Panc1 (cell line): ENCODE data around the gene ANKRD30A. TPM values are rescaled to one million over a fixed set of nuclear protein-coding genes. Genes with fewer than 3 reads are reported as not detected.

Experiments
- ATAC-seq: fragments of 200-7000 bp; cut with Tn5 transposase; 2 replicates; pipeline ENCODE4 v1.9.1; 2020; ENCODE audit warnings: mild to moderate bottlenecking, moderate library complexity
- BruUV-seq: library from RNA; stranded (reverse); fragments of 400-500 nt; replicated peaks from 2 replicates; lab custom pipeline; 2021; lab: Mats Ljungman, UMichigan
- CTCF ChIA-PET: fragments of 300-600 bp; sonication (Branson Sonifier 250); formaldehyde crosslinking; loops from one replicate; lab custom pipeline; 2022; ENCODE audit warnings: antibody characterized with exemption; lab: Charles Lee
- POLR2A ChIA-PET: fragments of 300-600 bp; sonication (Branson Sonifier 250); formaldehyde crosslinking; loops from one replicate; lab custom pipeline; 2022; ENCODE audit warnings: antibody characterized with exemption; lab: Charles Lee
- DNase-seq: peaks from one replicate; pipeline ENCODE4 v3.0.0-alpha.2; 2010; ENCODE audit warnings: low read depth, low spot score
- H3K27ac ChIP-seq: 2 replicates; pipeline ENCODE4 v1.5.1; 2011; ENCODE audit warnings: mild to moderate bottlenecking, low read length, inconsistent platforms
- H3K27me3 ChIP-seq: fragments of 200-500 bp; sonication (Bioruptor generic); 2 replicates; pipeline ENCODE4 v1.6.0; 2014; ENCODE audit warnings: low read length, inconsistent platforms; ENCODE audit not compliant: control insufficient read depth, insufficient read depth
- H3K36me3 ChIP-seq: fragments of 200-500 bp; sonication (Bioruptor generic); 2 replicates; pipeline ENCODE4 v1.5.1; 2014; ENCODE audit warnings: inconsistent platforms, mild to moderate bottlenecking, low read length, moderate library complexity; ENCODE audit not compliant: control insufficient read depth, insufficient read depth
- H3K4me1 ChIP-seq: 2 replicates; pipeline ENCODE4 v1.5.1; 2011; ENCODE audit warnings: inconsistent platforms, mild to moderate bottlenecking, low read length, moderate library complexity; ENCODE audit not compliant: control insufficient read depth, insufficient read depth
- H3K4me3 ChIP-seq, 2 experiments: 2 replicates each; pipeline ENCODE4 v1.5.1; 2011 to 2012; ENCODE audit warnings: low read depth in 2 of 2, low read length in 2 of 2, mild to moderate bottlenecking in 2 of 2, inconsistent platforms in 1 of 2, moderate library complexity in 1 of 2
- H3K9me3 ChIP-seq: fragments of 200-500 bp; sonication (Bioruptor generic); 2 replicates; pipeline ENCODE4 v1.5.1; 2014; ENCODE audit warnings: low read depth, mild to moderate bottlenecking, inconsistent platforms, low read length, moderate library complexity; ENCODE audit not compliant: control insufficient read depth, insufficient read depth
- POLR2AphosphoS5 ChIP-seq: IDR thresholded peaks from 2 replicates; pipeline ENCODE4 v1.6.1; 2012; ENCODE audit warnings: mild to moderate bottlenecking, low read depth, low read length, moderate library complexity
- REST ChIP-seq, 2 experiments: IDR thresholded peaks; 2 replicates each; pipeline ENCODE4 v1.6.1; 2011 to 2012; ENCODE audit warnings: low read depth in 2 of 2, control low read depth in 1 of 2, low read length in 1 of 2, mild to moderate bottlenecking in 1 of 2, moderate library complexity in 1 of 2; ENCODE audit not compliant: insufficient read depth in 1 of 2
- SIN3A ChIP-seq: IDR thresholded peaks from 2 replicates; pipeline ENCODE4 v1.6.1; 2012; ENCODE audit warnings: low read depth, mild to moderate bottlenecking, low read length, moderate library complexity, borderline replicate concordance; ENCODE audit not compliant: insufficient read depth
- TCF7L2 ChIP-seq: IDR thresholded peaks from 2 replicates; pipeline ENCODE4 v1.6.1; 2011; ENCODE audit warnings: mild to moderate bottlenecking, low read depth, low read length, inconsistent platforms
- in situ Hi-C: cut with HindIII; loops from 2 replicates; pipeline ENCODE4 v1.10.0; 2016; ENCODE audit warnings: low sequenced_read_pairs, low pct_unique_long_range_greater_than_20kb
- intact Hi-C: fragments of 100-400 bp; cut with micrococcal nuclease; formaldehyde crosslinking; loops from one replicate; pipeline ENCODE4 v1.10.0; 2022; ENCODE audit not compliant: unreplicated experiment
- total RNA-seq: library from RNA; stranded (reverse); gene quantifications from one replicate; pipeline ENCODE4 v1.2.1, GENCODE V29; 2021; ENCODE audit not compliant: unreplicated experiment
- TF ChIP-seq, protein P1 (sequence below): fragments of 450-650 bp; IDR thresholded peaks from 2 replicates; pipeline ENCODE4 v1.5.1; 2017; ENCODE audit warnings: mild to moderate bottlenecking

ANKRD30A gene
- total RNA-seq, 1 experiment from 2014 or later = not detected

GRCh38 chr10:37095792-37096573, 29.4 kb upstream of the ANKRD30A start:
- no TSS peak for BruUV-seq
- intact Hi-C loops (no loop called here), in situ Hi-C loops (no loop called here)
- H3K4me1 ChIP-seq = no peaks in the 10 kb centered on the region
- ATAC-seq (no peak), DNase-seq (no peak)
- ChIA-PET CTCF (no interaction called here), POLR2A (no interaction called here)
- H3K9me3 ChIP-seq = no peaks in the 10 kb centered on the region
- no peak overlapping the region for H3K27ac ChIP-seq
- H3K36me3 ChIP-seq = no peaks in the 10 kb centered on the region
- no peaks in the 10 kb centered on the region for H3K27me3 ChIP-seq
- TF ChIP-seq REST (IDR thresholded peaks at IDR 0.05; ENCODE audit: insufficient read depth in 1 of 2, low read depth in 2 of 2, low read length in 1 of 2) (no peak), TCF7L2 (no peak), POLR2AphosphoS5 (no peak), SIN3A (no peak)
- TF ChIP-seq, protein P1, sequence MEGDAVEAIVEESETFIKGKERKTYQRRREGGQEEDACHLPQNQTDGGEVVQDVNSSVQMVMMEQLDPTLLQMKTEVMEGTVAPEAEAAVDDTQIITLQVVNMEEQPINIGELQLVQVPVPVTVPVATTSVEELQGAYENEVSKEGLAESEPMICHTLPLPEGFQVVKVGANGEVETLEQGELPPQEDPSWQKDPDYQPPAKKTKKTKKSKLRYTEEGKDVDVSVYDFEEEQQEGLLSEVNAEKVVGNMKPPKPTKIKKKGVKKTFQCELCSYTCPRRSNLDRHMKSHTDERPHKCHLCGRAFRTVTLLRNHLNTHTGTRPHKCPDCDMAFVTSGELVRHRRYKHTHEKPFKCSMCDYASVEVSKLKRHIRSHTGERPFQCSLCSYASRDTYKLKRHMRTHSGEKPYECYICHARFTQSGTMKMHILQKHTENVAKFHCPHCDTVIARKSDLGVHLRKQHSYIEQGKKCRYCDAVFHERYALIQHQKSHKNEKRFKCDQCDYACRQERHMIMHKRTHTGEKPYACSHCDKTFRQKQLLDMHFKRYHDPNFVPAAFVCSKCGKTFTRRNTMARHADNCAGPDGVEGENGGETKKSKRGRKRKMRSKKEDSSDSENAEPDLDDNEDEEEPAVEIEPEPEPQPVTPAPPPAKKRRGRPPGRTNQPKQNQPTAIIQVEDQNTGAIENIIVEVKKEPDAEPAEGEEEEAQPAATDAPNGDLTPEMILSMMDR = no peak
- no peak overlapping the region for H3K4me3 ChIP-seq

DNA sequence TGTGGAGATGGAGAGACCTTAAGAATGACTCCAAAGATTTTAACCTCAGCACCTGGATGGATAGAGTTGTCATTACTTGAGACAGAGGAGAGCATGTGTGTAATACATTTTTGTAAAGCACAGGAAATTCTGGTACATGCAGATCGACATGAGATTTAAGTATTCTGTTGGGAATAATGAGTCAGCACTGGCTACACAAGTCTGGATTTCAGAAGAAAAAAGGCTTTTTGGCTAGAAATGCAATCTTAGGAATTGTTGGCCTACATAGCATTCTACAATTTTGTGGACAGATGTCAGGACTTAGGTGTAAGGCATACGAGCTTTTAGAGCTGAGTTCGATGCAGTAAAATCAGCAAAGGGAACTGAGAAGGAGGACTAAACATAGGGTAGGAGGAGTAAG, 24.1 kb upstream of the ANKRD30A start:
- no peaks in the 10 kb centered on the region for H3K27me3 ChIP-seq
- intact Hi-C loops = no loop called here
- no peaks in the 10 kb centered on the region for H3K9me3 ChIP-seq
- TF ChIP-seq SIN3A (no peak), POLR2AphosphoS5 (no peak), REST (IDR thresholded peaks at IDR 0.05; ENCODE audit: insufficient read depth in 1 of 2, low read depth in 2 of 2, low read length in 1 of 2) (no peak), TCF7L2 (no peak)
- TF ChIP-seq, protein P1 = no peak
- H3K36me3 ChIP-seq = no peaks in the 10 kb centered on the region
- no peak for ATAC-seq
- H3K4me3 ChIP-seq = no peak overlapping the region
- ChIA-PET CTCF (no interaction called here), POLR2A (no interaction called here)
- in situ Hi-C loops = no loop called here
- DNase-seq = no peak
- H3K4me1 ChIP-seq = no peaks in the 10 kb centered on the region
- no TSS peak for BruUV-seq
- no peak overlapping the region for H3K27ac ChIP-seq
